ENCODE results near the gene POLR2J3.
A peak's percentile ranks its signal among the peaks of the same experiment; 100 is the strongest.
"Not testable (repeated sequence)": the region's sequence is repeated elsewhere in the genome, so short reads cannot be mapped to it uniquely, and the experiment has no call there.

POLR2J3 gene

DNA sequence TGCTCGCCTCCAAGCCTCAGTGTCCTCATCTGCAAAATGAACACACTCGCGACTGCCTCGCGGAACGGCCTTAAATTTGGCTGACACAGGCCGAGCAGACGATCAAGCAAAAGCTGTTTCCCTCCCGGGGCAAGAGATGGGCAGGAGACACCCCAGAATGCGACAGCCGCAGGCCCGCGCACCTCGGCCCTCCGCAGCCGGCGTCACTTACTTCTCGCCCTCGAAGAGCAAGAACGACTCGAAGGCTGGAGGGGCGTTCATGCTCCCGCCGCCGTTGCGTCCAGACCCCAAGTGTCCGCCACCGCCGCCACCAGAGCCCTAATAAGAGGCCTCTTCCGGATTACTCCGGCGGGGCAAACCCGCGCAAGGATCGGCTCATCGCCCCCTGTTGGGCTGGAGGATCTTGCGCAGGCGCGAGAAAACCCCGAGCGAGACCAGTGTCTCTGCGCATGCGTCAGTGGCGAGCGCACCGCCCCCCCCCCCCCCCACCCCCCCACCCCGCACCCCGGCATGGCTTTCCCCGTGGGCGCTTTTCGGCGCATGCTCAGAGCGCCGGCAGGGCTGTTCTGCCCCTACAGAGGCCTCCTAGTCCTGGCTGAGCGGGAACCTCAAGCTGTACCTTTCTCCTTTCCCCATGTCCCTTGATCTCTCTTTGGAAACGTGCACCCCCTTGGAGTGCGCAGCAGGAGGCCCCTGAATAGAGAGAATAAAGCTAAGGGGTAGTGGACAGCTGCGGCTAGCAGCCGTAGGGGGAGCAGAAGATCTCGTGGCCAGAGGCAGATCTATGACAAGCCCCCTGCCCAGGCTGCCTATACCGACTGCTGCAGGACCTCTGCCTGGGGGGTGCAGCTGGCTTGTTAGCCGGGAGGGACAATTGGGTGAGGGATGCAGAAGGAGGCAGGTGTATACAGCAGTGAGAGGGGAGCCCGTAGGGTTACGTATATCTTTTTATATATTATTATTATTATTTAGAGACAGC, at the start of gene POLR2J3:
Gene POLR2J3, minus strand, starts transcription at position 323 of the 979 bp plus-strand sequence. Its CDS starts 62 bp downstream, at position 261.
- DNase-seq (ENCODE audit: low read depth, low spot score), result peak; percentile 47

DNA sequence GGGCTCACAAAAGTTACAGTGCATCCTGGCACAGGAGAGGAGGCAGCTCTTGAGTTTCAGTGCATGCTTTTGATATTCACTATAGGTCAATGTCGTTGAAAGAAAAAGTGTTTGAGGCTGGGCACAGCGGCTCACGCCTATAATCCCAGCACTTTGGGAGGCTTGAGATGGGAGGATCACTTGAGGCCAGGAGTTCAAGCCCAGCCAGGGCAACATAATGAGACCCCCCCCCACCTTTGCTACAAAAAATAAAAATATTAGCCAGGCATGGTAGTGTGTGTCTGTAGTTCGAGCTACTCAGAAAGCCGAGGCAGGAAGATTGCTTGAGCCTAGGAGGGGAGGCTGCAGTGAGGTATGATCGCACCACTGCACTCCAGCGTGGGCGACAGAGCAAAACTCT, 45.7 kb upstream of the POLR2J3 start:
- DNase-seq (ENCODE audit: low read depth, low spot score), result not testable (repeated sequence)

DNA sequence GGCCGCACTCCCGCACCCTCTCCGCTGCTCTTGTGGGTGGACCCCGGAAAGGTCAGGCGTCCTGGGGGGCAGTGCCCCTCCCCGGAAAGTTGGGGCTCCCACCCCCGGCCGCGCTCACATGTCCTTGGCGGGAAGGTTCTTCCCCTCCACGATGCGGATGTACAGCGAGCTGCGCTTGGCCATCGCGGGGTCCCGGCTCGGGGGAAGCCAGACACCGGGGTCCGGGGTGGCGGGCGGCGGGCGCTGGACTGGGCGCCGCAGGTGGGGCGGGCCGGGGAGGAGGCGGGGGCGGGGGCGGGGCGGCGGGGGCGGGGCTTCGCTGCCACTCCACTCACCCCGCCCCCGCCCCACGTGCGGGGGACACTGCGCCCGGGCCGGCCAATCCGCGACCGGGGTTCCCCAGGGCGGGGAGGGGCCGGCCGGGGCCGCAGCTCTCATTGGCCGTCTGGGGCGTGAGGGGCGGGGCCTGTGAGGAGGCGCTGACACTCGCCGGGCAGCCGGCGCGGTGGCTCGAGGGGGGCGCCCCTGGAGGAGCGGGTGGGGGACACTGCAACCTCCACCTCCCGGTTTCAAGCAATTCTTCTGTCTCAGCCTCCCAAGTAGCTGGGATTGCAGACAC, 44.2 kb upstream of the POLR2J3 start, which contains the start of gene RASA4:
Gene RASA4, minus strand, starts transcription at position 250 of the 619 bp plus-strand sequence. Its CDS starts 67 bp downstream, at position 183.
- not testable (repeated sequence) for DNase-seq (ENCODE audit: low read depth, low spot score)

DNA sequence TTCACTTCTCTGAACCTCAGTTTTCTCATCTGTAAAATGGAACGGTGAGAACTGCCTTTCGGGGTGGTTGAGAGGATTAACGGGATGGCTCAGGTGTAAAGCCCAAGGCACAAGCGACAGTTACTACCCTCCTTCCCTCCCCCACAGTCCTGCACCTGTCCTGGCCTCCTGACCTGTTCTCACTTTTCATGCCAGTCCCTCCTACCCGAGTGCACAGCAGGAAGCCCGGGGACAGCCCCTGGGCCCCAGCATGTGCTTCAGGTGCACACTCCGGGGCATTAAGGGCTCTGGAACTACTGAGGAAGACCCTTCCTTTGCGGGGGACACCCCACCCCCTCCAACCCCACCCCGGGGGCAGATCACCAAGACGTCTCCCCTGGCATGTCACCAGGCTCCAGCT, 43.5 kb upstream of the POLR2J3 start:
- DNase-seq (ENCODE audit: low read depth, low spot score), result not testable (repeated sequence)

DNA sequence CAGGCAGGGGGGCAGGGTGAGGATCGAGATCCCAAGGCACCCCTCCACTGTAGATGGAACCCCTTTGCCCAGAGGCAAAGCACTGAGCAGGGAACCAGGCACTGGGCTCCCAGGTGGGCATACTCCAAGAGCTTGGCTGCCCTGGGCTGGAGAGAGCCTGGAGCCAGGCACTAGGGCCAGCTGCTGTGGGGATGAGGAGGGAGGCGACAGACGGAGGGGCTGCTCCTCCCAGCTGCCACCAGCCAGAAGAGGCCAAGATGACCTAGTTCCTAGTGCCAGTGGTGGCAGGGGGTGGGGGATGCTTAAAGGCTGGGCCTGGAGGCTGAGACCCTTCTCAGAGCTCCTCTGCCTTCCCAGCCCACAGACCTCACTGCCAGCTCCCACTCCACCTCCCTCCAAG, 42.5 kb upstream of the POLR2J3 start:
- not testable (repeated sequence) for DNase-seq (ENCODE audit: low read depth, low spot score)

DNA sequence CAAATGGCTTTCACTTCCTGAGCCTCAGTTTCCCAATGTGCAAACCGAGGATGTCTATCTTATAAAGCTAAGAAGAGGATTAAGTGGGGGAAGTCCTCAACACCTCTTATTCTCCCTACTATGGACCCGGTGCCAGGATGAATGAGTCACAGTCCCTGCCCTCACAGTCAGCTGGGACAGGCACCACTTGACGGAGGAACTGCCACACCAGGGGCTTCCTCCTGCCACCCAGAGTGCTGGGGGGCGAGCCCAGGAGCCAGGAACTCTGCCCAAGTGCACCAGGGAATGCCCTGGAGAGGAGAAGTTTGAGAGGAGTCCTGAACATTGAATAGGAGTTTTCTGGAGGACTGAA, 41.9 kb upstream of the POLR2J3 start:
- DNase-seq (ENCODE audit: low read depth, low spot score), result not testable (repeated sequence)

DNA sequence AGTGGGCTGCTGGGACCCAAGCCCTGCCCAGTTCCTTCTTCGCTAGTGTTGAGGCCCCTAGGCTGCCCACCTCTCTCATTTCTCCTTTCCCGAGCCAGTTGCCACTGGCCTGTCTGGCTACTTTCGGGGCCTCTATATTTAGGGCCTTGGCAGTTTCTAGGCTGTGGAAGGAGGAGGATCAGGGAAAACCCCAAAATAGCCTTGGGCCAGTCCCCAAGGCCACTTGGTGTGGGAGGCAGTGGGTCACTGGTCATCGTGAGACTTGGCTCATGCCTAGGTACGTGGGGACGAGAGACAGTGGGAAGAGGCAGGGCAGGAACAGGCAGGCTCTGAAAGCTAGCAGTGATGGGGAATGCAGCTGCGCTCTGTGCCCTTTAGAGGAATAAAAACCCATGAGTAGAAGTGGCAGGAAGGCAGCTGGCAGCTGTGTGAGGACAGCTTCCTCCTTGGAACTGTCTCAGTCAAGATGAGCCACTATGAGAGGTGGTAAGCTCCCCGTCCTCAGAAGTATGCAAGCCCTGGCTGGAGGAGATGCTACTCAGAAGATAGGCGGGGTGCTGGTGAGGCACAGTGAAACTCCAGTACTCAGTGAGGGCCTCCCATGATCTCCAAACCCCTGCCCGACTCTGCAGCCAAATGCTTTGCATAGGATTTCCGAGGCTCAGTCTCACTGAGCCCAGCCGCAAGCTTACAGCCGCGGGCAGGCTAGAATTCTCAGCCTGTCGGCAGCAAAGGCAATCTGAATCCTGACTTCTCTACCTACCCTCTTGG, 41.4 kb upstream of the POLR2J3 start:
- not testable (repeated sequence) for DNase-seq (ENCODE audit: low read depth, low spot score)

DNA sequence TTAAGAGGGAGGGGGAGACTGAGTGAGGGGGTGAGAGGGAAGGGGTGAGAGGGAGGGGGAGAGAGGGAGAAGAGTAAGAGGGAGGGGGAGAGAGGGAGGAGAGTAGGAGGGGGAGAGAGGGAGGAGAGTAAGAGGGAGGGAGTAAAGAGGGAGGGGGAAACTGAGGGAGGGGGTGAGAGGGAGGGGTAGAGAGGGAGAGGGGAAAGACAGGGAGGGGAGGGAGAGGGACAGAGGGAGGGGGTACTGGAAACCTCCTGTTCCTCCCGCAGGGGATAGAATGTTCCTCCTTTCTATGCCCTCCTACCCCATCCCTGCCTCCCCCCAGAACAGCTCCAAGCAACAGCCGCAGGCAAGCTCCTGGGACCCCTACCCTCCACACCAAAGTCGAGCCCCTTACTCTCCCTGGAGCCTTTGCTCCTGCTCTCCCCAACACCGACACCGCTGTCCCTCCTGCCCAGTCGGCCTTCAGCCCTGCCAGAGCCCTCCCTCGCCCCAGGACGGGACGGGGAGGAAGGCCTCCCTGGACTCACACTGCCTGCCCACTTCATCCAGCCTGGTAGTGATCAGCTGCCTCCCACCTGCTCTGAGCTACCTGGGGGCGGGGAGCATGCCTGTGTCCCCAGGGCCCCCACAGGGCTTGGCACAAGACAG, 39.4 kb upstream of the POLR2J3 start:
- DNase-seq (ENCODE audit: low read depth, low spot score), result not testable (repeated sequence)

DNA sequence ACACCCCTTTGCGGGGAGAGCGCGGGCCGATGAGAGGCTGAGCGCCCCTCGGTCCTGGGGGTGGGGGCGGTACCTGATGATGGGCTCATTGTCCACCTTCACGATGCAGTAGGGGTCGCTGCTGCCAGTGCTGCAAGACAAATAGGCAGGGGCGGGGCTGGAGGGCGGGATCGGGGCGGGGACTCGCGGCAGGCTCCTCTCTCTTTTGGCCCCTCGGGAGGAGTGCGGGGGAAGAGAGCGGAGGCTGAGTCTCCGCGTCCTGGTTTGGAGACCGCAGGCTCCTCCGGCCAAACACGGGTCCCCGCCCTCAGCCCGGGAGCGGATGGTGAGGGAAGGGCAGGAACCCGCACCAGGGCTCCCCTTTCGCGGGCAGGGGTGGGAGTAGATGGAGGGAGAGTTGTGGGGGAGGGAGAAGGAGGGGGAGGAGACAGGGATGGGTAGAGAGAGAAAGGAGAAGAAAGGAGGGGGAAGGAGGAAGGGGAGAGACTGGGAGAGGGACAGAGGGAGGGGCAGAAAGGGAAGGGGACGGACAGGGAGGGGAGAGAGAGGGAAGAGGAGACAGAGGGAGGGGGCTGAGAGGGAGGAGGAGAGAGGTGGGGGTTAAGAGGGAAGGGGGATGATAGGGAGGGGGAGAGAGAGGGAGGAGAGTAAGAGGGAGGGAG, 38.8 kb upstream of the POLR2J3 start:
- DNase-seq (ENCODE audit: low read depth, low spot score), result not testable (repeated sequence)

DNA sequence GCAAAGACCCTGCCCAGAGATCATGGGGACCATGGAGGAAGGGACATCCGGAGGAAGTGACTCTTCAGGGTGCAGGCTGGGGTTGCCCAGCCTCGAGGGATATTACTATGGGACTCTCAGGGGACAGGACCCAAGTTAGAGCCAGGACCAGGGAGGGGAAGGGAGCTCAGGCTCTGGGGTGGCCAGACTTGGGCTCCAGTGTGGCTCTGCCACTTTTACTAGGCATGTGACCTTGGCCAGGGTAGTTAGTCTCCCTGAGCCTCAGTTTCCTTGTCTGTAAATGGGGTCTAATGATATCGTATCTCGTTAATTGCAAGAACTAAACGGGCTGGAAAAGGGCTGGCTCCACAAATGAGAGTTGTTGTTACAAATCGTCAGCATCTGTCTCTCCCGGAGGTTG, 38.1 kb upstream of the POLR2J3 start:
- DNase-seq (ENCODE audit: low read depth, low spot score), result not testable (repeated sequence)

DNA sequence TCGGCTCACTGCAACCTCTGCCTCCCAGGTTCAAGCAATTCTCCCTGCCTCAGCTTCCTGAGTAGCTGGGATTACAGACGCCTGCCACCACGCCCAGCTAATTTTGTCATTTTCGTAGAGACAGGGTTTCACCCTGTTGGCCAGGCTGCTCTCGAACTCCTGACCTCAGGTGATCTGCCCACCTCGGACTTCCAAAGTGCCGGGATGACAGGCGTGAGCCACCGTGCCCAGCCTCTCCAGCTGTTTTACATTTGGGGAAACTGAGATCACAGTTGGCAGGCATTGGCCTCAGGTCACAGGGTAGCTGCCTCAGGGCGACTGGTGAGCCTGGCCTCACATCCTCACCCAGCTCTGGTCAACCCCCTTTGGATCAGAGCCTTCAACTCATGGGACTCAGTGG, 37.4 kb upstream of the POLR2J3 start:
- DNase-seq (ENCODE audit: low read depth, low spot score), result not testable (repeated sequence)

DNA sequence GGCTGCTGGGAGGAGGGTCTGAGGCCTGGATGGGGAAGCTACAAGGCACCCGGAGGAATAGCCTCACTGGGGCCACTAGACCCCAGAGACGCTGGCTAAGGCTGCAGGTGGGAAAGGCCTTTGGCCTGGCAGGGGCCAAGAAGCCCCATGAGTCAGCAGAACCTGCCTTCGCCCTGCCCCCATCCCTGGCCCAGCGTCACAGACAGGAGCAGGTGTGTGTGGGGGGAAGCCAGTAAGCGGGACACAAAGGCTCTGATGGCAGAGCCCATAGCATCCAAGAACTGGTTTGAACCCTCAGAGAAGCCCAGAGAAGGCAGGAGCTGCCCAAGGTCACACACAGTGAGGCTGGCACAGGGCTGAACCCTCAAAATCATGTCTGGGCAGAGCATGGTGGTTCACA, 34.5 kb upstream of the POLR2J3 start:
- not testable (repeated sequence) for DNase-seq (ENCODE audit: low read depth, low spot score)

DNA sequence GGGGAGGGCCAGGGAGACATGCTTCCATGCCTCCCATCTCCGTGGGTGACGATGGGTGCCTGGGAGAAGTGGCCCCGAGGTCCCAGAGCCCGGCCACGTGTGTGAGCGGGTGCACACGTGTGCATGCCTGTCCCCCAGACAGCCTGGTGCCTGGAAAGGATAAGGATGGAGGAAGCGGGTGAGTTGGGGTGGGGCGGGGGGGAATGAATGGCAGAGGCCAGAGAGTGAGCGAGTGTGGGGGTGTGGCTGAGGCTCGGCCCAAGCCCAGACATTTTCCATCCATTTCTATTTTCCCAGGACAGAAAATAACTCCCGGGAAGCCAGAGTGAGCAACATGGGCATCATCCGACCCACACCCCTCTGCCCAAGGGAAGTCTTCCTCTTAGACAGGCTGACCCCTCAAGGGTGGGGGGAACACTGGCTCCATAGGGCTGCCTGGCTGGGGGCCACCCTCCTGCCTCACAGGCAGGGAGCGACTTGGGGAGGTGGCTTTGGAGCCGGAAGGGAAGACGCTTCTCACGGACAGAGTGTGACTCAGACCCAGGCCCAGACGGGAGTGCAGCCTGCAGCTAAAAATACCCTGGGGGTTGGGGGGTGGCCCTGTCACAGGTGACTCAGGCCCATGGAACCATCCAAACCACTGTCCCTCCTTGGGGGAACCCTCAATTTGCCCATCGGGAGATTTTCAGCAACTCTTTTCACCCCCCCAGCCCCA, 32.2 kb upstream of the POLR2J3 start:
- not testable (repeated sequence) for DNase-seq (ENCODE audit: low read depth, low spot score)

DNA sequence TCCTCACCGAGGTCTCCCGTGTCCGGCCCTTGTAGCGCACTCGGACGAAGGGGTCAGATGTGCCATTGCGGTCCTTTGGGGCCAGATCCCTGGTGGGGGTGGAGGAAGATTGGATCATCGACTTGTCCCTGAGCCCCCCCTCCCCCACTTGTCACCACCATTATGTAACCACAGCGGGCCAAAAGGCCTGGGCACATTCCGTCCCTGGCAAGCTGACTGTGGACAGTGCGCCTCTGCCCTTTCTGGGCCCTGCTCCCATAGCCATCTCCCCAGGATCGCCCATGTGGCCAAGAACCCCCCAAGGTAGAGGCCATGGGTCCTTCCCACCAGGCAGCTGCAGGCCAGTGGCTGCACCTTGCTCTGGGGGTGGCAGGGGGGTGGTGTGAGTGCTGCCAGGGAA, 29.9 kb upstream of the POLR2J3 start:
- not testable (repeated sequence) for DNase-seq (ENCODE audit: low read depth, low spot score)

DNA sequence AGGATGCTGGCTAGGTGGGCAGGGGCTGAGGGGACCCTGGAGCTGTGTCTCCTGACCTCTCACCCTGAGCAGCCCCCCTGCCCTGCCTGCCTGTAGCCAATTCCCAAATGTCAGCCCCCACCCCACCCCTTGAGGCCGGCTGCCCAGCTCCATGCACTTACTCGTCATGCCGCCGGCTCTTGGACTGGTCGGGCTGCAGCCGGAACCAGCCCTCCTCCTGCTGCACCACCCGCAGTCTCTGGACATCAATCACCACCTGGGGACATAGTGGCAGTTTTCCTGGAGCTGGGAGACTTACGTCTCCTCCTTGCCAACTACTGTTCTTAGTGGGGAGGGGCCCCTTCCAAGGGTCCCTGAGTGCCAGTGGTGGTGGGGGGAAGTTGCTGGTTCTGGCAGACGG, 27.3 kb upstream of the POLR2J3 start:
- DNase-seq (ENCODE audit: low read depth, low spot score), result not testable (repeated sequence)

DNA sequence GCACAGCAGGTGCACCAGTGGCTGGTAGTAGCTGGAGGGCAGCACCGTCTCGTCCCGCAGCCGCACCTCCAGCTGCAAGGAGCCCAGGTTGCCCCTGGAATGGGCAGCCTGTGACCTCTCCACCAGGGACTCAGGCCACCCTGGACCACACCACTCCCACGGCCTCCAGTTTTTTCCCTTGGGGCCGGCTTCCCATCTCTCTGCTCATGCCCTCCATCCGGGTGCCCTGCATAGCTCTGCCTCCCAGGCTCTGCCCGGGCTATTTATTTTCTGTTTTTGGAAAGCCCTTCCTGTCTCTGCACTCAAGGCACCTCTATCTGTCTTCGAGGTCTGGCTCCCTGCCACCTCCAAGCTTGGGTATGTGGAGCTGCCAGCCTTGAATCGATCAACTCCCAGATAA, 23.7 kb upstream of the POLR2J3 start:
- not testable (repeated sequence) for DNase-seq (ENCODE audit: low read depth, low spot score)

DNA sequence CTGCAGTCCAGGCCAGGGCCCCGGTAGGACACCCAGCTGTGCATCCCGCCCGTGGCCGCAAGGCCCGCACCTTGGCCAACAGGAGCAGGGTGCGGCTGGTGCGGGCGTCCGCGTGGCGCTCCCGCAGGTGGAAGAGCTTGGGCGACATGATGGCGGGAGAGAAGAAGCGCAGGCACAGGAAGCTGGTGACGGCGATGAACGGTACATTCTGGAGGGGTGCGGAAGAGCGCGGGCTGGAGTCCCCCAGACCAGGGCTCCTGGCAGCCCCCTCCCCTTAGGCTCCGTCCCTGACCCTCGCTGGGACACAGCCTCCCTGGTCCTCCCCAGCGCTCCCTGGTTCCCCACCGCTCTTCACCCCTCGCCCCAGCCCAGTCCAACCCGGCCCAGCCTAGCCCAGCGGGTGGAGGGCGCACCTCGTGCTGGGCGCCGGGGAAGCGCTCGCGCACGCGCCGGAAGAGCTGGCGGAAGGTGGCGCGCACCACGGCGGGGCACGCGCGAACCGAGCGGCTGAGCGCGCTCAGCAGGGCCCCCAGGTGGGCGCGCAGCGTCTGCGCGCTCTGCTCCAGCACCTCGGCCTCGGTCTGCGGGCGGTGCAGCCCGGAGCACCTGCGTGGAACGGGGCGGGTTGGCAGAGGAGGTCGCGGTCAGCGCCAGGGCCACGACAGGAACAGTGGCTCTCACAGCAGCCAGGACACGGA, 21.4 kb upstream of the POLR2J3 start:
- not testable (repeated sequence) for DNase-seq (ENCODE audit: low read depth, low spot score)

DNA sequence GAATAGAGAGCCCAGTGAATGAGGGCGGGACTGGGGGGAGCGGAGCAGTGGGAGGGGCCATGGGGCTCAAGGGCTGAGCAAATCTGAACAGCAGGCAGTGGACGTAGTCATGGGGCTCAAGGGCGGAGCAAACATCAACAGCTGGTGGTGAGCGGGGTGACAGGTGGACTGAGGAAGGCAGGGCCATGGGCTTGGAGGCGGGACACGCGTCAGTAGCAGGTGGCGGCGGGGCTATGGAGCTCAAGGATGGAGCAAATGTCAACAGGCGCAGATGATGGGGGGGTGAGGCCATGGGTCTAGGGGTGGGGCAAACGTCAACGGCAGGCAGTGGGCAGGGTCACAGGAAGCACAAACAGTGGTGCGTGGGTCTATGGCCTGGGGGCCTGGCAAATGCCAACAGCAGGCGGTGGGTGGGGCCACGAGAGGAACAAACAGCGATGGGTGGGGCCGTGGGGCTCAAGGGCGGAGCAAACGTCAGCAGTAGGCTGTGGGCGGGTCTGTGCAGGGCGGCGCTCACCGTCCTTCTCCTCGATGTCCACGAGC, 20.2 kb upstream of the POLR2J3 start:
- not testable (repeated sequence) for DNase-seq (ENCODE audit: low read depth, low spot score)

DNA sequence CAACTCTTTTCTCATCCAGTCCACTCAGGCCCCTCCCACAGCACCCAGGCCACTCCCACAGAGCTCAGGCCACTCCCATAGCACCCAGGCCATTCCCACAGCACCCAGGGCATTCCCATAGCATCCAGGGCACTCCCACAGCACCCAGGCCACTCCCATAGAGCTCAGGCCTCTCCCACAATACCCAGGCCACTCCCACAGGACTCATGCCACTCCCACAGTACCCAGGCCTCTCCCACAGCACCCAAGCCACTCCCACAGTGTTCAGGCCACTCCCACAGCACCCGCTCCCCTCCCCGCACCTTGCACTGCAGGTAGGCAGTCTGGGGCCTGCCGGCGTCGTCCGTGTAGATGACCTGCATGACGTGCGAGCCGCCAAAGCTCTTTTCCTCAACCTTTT, 17.5 kb upstream of the POLR2J3 start:
- not testable (repeated sequence) for DNase-seq (ENCODE audit: low read depth, low spot score)
